ENCODE measurements around the gene FAM171A1.
A peak's percentile ranks its signal among the peaks of the same experiment; 100 is the strongest.
"Not testable (repeated sequence)": the region's sequence is repeated elsewhere in the genome, so short reads cannot be mapped to it uniquely, and the experiment has no call there.

Gene FAM171A1

DNA sequence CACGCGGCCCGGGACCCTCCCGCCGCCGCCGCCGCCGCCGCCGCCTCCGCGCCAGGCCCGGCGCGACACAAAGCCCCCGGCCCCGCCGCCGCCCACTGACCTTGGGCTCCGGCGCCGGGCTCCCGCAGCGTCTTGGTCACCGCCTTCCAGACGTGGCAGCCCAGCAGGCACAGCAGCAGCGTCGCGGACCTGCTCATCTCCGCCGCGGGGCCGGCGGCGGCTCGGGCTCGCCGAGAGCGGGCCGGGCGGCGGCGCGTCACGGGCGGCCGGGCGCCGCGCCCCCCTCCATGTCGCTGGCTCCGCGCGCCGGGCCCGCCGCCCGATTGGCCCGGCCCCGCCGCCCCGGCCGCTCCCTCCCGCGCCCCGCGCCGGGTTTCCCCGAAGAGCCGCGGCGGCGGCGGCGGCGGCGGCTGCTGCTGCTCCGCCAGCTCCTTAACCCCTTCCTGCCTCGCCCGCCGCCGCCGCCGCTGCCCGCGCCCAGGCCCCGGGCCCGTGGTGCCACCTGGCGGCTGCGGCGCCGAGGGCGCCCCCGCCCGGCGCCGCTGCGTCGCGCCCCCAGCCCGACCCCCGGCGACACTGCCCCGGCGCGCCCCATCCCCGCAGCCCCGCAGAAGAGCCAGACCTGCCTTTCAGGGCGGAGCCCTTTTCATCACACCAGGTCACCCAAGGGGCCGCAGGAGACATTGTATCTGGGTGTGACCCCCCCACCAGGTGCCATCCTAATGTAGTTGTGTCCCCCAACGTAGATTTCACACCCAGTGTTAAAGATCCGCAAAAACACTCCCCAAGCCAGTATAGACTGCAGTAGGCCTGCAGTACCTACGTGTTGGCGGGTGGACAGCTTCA is at the start of gene FAM171A1:
Gene FAM171A1 (minus strand): TSS at position 434 of the 846 bp plus-strand sequence. CDS start 237 bp downstream, at position 197.
- DNase-seq = peak; percentile 62

DNA sequence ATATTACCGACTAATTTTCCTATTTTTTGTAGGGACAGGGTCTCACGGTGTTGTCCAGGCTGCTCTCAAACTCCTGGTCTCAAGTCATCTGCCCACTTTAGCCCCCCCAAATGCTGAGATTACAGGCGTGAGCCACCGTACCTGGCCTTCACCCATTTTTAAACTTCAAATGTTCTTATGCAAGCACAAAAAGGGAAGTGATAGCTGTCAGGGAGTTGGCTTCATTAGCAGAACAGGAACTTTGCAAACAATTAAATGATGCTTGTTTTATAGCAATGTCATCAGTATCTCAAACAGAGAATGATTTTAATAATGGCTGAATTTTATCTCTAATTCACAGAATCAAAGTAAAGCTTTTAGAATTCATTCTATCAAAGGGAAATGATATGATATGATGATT is 49.8 kb upstream of the FAM171A1 start:
- no peak for DNase-seq

DNA sequence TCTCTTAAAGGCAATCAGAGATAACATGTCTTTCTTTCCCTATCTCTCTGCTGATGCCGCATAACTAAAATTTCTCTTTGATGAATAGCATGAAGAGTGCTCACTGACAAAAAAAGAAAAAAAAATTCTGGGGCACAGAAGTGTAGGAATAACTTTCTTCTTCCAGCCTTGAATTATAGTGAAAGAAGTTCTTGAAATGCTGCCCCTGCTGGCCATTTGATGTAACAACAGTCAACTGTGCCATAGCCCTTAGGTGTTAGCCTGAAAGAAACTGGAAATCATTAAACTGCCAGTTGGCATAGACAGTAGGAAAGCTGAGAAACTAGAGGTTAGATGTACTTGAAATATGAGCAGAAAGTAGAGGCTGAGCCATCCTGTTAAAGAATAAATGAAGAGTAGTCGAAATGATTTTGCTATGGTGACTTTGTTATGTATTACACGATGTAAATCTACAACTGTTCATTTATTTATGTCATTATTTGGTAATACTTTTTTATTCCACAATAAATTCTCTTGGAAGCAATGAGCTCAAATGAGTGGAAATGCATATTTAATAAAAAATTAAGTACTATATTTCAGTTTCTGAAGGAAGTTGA is 48.3 kb upstream of the FAM171A1 start:
- peak; percentile 37 for DNase-seq

DNA sequence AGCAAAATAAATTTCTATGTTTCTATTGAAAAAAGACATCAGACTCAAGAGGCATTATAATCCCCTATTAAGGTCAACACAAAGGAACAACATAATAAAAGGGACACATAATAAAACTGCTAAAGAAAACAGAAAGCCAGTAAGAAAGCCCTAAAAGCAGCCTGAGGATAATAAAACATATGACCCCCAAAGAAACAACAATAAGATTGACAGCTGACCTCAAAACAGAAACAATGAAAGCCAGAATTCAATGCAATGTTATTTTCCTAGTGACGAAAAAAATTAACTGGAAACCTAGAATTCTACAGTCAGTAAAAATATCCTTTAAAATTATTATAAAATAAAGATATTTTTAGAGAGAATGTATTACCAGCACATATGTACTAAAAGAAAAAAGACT is 44.9 kb upstream of the FAM171A1 start:
- no peak for DNase-seq

DNA sequence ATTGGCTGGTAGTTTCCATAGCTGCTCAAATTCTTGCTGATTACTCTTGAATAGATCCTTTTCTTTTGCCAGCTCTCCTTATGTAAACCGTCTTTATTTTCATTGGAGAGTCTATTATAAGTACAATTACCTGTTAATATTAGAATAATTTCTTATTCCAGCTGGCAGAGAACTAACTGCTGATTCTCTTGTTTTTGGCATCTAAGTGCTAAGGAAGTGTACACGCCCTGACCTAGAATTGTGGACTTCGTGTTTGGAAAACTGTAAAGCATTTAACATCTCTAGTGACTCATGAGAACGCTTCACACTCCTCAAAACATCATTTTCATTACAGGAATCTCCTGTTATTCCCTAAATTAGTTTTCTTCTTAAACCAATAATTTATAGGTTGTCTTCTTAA is 39.9 kb upstream of the FAM171A1 start:
- DNase-seq = no peak

DNA sequence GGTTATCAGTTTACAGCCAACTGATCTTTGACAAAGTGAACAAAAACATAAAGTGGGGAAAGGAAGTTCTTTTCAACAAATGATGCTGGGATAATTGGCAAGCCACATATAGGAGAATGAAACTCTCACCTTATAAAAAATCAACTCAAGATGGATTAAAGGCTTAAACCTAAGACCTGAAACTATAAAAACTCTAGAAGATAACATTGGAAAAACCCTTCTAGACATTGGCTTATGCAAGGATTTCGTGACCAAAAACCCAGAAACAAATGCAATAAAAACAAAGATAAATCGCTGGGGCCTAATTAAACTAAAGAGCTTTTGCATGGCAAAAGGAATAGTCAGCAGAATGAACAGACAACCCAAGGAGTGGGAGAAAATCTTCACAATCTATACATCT is 38.3 kb upstream of the FAM171A1 start:
- not testable (repeated sequence) for DNase-seq

DNA sequence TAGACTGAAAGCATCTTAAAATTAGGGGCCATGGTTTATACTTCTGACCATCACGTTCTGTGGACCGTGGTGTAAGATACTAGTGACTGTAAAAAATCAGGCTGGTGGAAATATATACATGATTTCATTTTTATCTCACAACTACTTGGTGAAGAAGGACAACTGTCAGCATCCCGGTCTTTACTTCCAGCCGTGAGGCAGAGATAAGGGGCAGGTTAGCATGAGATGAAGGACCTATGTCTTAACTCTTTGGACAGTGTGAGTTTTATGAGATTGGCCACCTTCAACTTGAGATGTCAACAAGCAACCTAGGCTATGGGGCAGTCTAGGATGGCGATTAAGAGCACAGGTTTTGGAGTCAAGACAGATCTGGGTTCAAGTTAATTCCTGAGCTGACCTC is 37.5 kb upstream of the FAM171A1 start:
- no peak for DNase-seq

DNA sequence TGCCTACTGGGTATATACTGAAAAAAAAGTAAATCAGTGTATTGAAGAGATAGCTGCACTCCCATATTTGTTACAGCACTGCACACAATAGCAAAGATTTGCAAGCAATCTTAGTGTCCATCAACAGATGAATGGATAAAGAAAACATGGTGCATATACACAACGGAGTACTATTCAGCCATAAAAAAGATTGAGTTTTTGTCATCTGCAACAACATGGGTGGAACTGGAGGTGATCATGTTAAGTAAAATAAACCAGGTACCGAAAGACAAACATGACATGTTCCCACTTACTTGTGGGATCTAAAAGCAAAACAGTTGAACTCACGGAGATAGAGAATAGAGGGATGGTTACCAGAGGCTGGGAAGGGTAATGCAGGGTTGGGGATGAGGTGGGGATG is 34.2 kb upstream of the FAM171A1 start:
- DNase-seq = no peak

DNA sequence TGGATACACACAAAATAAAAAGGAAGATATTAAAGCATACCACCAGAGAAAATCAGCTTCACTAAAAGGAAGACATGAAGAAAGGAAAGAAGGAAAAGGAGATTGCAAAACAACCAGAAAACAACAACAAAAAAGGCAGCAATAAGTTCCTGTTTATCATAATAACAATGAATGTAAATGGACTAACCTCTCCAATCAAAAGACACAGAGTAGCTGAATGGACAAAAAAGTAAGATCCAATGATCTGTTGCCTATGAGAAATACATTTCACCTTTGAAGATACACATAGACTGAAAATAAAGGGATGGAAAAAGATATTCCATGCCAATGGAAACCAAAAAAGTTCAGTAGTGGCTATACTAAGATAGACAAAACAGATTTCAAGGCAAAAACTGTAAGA is 30.3 kb upstream of the FAM171A1 start:
- no peak for DNase-seq

DNA sequence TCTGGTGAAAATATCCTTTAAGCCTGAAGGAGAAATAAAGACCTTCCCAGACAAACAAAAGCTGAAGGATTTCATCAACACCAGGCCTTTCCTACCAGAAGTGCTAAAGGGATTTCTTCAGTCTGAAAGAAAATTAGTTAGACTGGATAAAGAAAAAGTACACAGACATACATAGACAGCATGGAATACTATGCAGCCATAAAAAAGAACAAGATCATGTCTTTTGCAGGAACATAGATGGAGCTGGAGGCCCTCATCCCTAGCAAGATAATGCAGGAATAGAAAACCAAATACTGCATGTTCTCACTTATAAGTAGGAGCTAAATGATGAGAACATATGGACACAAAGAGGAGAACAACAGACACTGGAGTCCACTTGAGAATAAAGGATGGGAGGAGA is 29.4 kb upstream of the FAM171A1 start:
- DNase-seq = not testable (repeated sequence)

DNA sequence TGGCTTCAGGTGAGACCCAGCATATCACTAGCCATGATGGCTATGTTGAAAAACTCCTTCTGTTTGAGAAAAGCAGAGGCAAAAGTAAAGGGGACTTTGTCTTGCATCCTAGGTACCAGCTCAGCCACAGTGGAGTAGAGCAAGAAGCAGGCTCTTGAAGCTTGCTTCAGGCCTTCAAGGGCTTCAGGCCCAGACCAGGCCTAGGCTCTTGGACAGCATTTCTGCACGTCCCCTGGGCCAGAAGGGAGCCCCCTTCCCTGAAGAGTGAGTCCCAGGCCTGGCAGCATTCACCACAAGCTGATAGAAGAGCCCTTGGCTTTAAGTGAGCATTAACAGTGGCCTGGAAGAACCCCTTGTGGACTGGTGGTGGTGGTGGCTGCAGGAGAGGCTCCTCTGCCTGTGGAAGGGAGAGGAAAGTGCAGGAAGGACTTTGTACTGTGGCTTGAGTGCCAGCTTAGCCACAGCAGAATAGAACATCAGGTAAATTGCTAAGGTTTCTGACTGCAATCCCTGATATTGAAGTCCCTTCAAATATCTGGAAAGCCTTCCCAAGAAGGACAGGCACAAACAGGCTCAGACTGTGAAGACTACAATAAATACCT is 28.1 kb upstream of the FAM171A1 start:
- DNase-seq = no peak

DNA sequence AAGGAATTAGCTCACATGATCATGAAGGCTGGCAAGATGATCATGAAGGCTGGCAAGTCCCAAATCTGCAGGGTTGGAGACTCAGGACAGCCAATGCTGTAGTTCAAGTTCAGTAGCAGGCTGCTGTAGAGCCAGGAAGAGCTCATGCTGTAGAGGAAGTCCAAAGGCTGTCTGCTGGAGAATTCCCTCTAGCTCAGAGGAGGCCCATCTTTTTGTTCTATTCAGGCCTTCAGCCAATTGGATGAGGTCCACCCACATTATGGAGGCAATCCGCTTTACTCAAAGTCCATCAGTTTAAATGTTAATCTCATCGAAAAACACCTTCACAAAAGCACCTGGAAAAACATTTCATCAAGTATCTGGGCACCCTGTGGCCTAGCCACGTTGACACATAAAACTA is 24.8 kb upstream of the FAM171A1 start:
- DNase-seq = no peak

DNA sequence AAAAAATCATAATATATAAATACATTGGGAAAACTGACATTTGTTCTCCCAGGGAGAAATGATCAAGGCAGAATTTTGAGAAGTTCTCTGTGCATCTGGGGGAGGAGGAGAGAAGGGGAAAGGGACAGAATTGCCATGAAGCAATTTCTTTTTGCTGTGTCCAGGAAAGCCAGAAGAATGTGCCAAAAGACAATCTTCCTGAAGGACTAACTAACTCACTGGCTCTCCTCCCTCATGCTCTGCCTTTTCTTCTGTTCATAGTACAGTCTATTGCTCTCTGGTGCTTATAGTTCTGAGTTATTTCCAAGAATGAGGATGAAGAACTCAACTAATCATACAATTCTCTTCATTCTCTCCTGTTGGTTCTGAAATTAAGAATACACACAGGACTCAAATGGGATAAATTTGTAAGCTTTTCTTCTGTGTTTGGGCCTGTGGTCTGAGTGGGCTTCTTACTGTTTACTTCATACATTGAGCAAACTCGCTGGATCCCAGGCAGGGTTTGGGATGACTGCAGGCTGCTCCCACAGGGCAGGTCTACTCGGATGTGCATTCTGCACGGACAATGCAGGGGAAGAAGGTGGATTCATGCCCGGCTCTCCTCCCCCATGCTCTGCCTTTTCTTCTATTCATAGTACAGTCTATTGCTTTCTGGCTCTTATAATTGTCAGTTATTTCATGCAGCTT is 22.2 kb upstream of the FAM171A1 start:
- no peak for DNase-seq

DNA sequence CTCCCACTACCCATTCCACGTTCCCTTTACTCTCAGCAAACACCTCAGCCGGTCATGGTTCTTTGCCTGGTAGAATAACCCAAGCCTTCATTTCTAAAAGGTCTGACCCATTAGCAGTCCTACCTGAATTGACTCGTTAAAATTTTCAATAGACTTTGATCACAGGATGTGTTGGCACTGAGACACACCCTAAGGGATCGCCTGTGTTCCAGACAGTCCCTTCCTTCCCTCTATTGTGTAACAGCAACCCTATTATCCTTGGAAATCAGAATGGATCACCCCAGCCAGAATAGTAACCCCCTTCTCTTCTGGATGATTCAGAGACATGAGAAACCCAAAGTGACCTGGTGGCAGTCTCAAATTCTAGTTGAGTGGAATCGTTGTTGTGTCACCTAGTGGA is 20.4 kb upstream of the FAM171A1 start:
- no peak for DNase-seq

DNA sequence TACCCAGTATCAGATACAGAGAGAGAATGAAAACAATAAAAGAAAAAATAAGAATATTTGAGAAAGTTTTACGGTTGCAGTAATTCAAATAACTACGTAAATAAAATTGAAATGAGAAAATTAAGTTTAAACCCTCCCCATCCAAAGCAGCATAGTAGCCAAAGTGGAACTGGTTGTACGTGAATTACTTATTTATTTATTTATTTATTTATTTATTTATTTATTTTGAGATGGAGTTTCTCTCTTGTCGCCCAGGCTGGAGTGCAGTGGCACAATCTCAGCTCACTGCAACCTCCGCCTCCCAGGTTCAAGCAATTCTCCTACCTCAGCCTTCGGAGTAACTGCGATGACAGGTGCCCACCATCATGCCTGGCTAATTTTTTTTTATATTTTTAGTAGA is 17.1 kb upstream of the FAM171A1 start:
- not testable (repeated sequence) for DNase-seq

DNA sequence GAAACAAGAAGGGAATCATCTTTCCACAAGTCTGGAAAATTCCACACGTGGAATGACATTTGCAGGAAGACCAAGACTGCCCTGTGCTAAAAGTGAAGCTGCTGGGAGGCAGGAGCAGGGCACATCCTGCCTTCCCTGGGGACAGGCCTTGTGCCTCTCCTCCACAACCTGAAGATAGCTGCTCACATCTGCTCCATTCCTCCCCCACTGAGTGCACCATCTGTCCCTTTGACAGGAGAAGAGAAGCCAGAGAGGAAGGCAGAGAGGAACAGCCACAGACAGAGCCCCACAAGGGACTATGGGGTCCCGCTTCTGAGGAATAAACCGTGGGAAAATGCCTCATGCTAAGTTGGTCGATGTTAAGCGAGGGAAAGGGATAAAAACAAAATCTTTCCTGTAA is 15.9 kb upstream of the FAM171A1 start:
- no peak for DNase-seq

DNA sequence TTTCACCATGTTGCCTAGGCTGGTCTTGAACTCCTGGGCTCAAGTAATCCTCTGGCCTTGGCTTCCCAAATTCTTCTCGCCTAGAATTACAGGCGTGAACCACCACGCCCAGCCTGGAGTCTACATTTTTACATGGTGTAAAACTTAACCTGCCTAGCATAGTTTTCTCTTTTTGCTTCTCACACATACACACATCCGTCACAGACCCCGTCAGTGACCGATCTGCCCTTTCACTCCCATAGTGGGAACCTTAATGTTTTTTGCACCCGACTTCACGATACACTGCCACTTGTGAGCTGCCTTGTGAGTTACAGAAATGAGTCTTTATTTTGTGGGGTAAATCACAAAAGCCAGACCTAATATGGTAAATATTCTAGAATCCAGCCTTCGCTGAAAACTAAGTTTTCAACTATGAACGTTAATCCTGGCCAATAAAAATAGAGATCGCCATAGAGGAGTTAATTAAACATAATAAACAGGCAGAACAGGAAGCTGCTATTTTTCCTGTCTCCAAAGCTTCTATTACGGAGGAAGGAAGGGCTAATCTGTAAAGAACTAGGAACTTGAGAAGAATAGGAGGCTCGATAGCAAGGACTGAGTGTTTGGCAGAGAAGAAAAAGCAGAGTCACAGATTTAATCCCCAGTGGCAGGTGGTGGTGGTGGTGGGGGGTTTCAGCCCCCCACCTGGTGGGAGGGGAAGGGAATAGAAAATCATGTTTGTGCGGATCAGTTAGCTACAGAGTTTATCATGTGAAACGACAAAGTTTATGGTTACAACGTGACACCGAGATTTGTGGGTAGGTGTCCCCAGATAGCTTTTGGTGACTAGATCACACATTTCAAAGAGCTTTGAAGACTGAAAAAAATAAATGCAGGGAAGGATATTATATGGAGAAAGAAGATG is 14.7 kb upstream of the FAM171A1 start:
- no peak for DNase-seq

DNA sequence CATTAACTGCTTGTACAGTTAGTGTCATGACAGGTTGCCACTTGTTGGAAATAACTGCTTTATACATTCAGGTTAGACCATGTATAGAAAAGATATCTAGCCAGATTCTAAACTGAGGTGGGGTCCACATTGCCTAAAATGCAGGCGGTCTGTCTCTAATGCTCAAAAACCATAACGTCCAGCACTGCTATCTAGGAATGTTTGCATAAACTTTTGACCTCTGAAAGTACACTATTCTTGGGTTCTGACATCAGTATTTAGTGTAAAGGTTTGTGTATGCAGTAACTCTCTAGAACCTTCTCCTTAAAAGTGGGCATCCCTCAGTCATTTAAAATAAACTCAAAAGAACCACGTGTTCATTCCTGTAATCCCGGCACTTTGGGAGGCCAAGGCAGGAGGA is 10.3 kb upstream of the FAM171A1 start:
- no peak for DNase-seq

DNA sequence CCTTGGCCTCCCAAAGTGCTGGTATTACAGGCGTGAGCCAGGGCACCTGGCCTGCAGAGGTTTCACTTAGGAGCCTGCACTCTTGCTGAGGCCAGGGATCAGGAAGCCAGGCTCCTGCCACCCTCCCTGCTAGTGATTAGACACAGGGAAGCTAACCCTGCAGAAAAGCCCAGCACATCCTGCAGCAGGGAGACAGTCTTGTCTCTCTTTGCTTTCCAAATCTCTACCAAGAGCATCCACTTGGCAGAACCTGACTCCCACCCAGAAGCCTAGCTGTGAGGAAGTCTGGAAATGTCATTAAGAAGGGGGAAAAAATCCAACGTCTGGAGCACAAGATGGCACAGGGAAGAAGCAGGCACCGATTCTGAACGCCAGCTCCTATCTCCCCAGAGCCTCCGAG is 8.0 kb upstream of the FAM171A1 start:
- DNase-seq = no peak

DNA sequence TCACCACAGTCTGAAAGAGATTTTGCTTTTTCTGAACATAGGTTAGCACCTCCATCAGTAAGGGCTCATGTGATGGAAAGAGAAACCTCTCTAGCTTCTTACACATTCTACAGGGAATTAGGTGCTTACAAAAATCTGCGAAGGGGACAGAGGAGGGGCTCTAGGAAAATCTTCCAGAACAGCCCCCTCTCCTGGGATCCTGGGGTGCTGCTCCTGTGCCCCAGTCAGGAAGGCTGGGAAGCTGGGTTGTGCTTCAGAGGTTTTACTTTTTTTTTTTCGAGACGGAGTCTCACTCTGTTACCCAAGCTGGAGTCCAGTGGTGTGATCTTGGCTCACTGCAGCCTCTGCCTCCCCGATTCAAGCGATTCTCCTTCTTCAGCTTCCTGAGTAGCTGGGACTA is 7.5 kb upstream of the FAM171A1 start:
- no peak for DNase-seq

DNA sequence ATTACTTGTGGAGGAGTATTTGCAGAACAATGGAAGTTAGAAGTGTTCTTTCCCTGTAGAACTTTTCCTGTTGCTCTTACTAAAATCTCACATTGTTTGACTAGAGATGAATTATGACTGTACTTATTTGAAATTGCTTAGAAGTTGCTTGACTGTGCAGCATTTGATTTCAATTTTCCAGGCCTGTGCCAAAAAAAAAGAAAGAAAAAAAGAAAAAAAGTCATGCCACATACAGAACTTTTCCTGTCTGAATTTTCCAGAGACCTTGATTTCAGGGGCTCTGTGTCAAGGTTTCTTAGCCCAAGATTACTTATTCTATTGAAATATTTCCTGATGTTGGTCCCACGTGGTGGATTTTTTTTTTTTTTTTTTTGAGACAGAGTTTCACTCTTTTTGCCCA is 3.5 kb upstream of the FAM171A1 start:
- no peak for DNase-seq

DNA sequence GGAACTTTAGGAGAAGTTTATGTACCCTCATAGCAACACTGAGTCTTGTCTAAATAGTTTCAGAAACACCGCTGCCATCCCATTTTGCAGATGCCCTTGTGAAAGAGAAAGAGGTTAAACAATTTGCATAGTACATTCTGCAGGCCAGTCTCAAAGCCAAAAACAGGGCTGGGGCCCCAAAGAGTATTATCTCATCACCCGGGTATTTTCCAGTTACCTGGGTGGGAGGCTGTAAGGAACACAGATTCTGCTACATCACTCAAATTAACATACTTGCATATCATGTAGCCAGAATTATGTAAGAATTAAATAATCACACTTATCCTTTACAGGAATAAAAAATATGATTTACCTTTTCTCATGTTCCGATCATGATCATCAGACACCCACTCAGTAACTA is 3.1 kb upstream of the FAM171A1 start:
- DNase-seq = no peak

DNA sequence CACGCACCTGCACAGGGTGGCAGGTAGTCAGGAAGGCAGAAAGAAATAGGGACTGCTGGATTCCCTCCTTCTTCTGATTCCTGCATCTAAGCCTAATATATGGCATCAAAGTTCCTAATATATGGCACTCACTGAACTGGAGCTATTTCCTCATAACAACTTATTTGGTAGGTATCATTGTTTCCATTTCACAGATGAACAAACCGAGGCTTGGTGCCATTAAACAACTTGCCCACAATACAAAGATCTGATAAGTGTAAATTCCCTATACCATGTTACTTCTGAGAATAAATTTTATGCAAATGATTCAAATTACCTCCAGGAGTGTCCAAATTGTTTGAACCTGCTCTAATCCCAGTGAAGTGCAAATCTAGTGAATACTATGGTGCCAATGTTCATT is 2.1 kb upstream of the FAM171A1 start:
- no peak for DNase-seq

Measured in EL (cell line).